H1 (cell line): ENCODE measurements around the gene ACSF2. TPM values are rescaled to one million over a fixed set of nuclear protein-coding genes. Genes with fewer than 3 reads are reported as not detected.

Source experiments
- ATF2 ChIP-seq: IDR thresholded peaks from 2 replicates; pipeline ENCODE4 v1.6.1; 2012; ENCODE audit warnings: low read length, inconsistent platforms
- BCL11A ChIP-seq, 2 experiments: IDR thresholded peaks; one replicate each; pipeline ENCODE4 v1.6.1; 2011; ENCODE audit warnings: low read depth in 2 of 2, low read length in 2 of 2, mild to moderate bottlenecking in 2 of 2
- SIN3A ChIP-seq, 2 experiments: IDR thresholded peaks in 1 of 2; conservative IDR thresholded peaks in 1 of 2; 2 replicates each; pipeline ENCODE4 v1.6.1; 2011 to 2012; ENCODE audit warnings: low read length in 2 of 2, improper control_type of control experiment in 1 of 2, low read depth in 1 of 2, mild to moderate bottlenecking in 1 of 2
- SIRT6 ChIP-seq: IDR thresholded peaks from one replicate; pipeline ENCODE4 v1.7.1; 2012; ENCODE audit warnings: low read length, inconsistent platforms
- polyA plus RNA-seq, 7 experiments: library from polyadenylated mRNA; depleted of rRNA in 3 of 7; stranded (reverse) in 5 of 7; unstranded in 2 of 7; fragments of >200 nt in 5 of 7; fragments of 200-250 nt in 2 of 7; gene quantifications; 1 replicate in 5 of 7; 2 replicates in 1 of 7; 4 replicates in 1 of 7; pipeline versions ENCODE4 v1.2.1 to v1.2.3, GENCODE V29; 2011 to 2013; ENCODE audit warnings: missing spikeins in 2 of 7, mixed read lengths in 2 of 7
- total RNA-seq: library from RNA; stranded (reverse); fragmentation: NEBNext Ultra II Directional; extraction: Animal tissue kit (Norgen Biotek cat#: 25700); gene quantifications from 2 replicates; pipeline ENCODE4 v1.2.1, GENCODE V29; 2021

The ACSF2 gene
- total and polyA plus RNA-seq, 2 of the 8 experiments (the other 6 are each of a cell fraction or from before 2014, with no cell fraction given): 14.5 to 16.3 TPM

- TF ChIP-seq ATF2: no peak
- no peak for TF ChIP-seq BCL11A (IDR thresholded peaks at IDR 0.05; ENCODE audit: low read depth in 2 of 2, low read length in 2 of 2)
- no peak for TF ChIP-seq SIRT6
- TF ChIP-seq SIN3A (conservative IDR thresholded peaks at IDR 0.05 in 1 of 2, IDR thresholded peaks at IDR 0.05 in 1 of 2; ENCODE audit: low read depth in 1 of 2, low read length in 2 of 2): no peak
- TF ChIP-seq, all 59 proteins: peak for 0
These were observed 19.4 kb upstream of the ACSF2 start (continued) for GRCh38 chr17:50406578-50406977.
